Measurements from ENCODE around the gene MSMP.

The MSMP gene, protein sequence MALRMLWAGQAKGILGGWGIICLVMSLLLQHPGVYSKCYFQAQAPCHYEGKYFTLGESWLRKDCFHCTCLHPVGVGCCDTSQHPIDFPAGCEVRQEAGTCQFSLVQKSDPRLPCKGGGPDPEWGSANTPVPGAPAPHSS

GRCh38 chr9:35754264-35754663, at the start of gene MSMP:
TSS of gene MSMP (minus strand) at chr9:35754276. CDS start at chr9:35754129, 147 bp downstream.
- peaks cover 40% of the 10 kb centered on the region for H3K36me3 ChIP-seq (ENCODE audit: control insufficient read depth, insufficient read depth, low read length)
- H3K4me3 ChIP-seq (ENCODE audit: low read depth, low read length), result no peak within 1 kb of the TSS
- no peaks in the 10 kb centered on the region for H3K27me3 ChIP-seq (ENCODE audit: control insufficient read depth, insufficient read depth, low read length)
- H3K4me1 ChIP-seq (ENCODE audit: control insufficient read depth, insufficient read depth, low read length), result peaks cover 9% of the 10 kb centered on the region; the same call in 1 of the 2 replicates
- no peak within 1 kb of the TSS for H3K9ac ChIP-seq (ENCODE audit: low read length)
- H3K9me3 ChIP-seq (ENCODE audit: control insufficient read depth, insufficient read depth, low read depth, low read length), result no peaks in the 10 kb centered on the region
- H3K27ac ChIP-seq (ENCODE audit: low read depth, low read length), result no peak within 1 kb of the TSS

DNA sequence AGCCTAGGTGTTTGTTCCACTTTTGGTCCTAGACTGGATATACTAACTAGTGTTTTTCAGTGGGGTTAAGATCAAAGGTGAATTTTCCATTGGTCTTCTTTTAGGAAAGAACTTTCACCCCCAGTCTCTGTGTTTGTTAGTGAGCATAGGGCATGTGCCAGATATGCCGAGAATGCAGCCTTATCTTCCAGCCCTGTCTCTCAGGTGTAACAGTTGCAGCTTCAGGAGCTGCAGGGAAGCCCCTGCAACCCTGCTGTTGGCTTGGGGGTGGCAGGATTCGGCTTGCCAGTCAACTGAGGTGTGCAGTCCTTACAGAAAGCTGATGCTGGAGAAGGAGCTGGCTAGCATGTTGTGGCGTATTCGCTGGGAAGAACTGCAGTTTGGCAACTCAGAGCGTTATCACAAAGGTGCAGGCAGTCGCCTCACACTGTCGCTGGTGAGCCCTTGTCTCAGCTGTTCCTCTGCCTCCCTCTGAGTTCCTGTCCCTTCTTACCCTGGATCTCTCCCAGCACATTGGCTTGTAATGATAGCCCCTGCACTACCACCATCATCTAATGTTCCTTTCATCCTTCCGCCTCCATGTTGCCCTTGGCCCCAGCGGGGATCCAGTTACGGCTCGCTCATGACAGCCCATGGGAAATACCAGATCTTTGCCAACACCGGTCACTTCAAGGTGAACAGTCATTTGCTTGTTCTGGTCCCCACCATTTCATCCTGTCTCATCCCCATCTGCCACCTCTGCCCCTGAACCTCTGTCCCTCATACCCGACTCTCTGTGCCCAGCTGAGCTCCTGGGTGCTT, 47.5 kb upstream of the MSMP start:
- peaks cover 3% of the 10 kb centered on the region; the same call in 1 of the 2 replicates for H3K4me1 ChIP-seq (ENCODE audit: control insufficient read depth, insufficient read depth, low read length)
- no peaks in the 10 kb centered on the region for H3K27me3 ChIP-seq (ENCODE audit: control insufficient read depth, insufficient read depth, low read length)
- H3K9me3 ChIP-seq (ENCODE audit: control insufficient read depth, insufficient read depth, low read depth, low read length), result no peaks in the 10 kb centered on the region
- peaks cover 26% of the 10 kb centered on the region for H3K36me3 ChIP-seq (ENCODE audit: control insufficient read depth, insufficient read depth, low read length)
- no peak overlapping the region for H3K4me3 ChIP-seq (ENCODE audit: low read depth, low read length)
- no peak overlapping the region for H3K27ac ChIP-seq (ENCODE audit: low read depth, low read length)
- no peak overlapping the region for H3K9ac ChIP-seq (ENCODE audit: low read length)

- Histone ChIP-seq H3K4me1 (ENCODE audit: control insufficient read depth, insufficient read depth, low read length) (peaks cover 5% of the 10 kb centered on the region; the same call in 1 of the 2 replicates), H3K27ac (ENCODE audit: low read depth, low read length) (no peak overlapping the region), H3K27me3 (ENCODE audit: control insufficient read depth, insufficient read depth, low read length) (no peaks in the 10 kb centered on the region), H3K4me3 (ENCODE audit: low read depth, low read length) (no peak overlapping the region), H3K36me3 (ENCODE audit: control insufficient read depth, insufficient read depth, low read length) (peaks cover 16% of the 10 kb centered on the region; the same call in 1 of the 2 replicates), H3K9me3 (ENCODE audit: control insufficient read depth, insufficient read depth, low read depth, low read length) (no peaks in the 10 kb centered on the region), H3K9ac (ENCODE audit: low read length) (no peak overlapping the region)
These were observed 46.5 kb upstream of the MSMP start for GRCh38 chr9:35800530-35800929.

- peak overlapping the region; percentile 3 for H3K9ac ChIP-seq (ENCODE audit: low read length)
- H3K27me3 ChIP-seq (ENCODE audit: control insufficient read depth, insufficient read depth, low read length), result no peaks in the 10 kb centered on the region
- H3K36me3 ChIP-seq (ENCODE audit: control insufficient read depth, insufficient read depth, low read length), result peaks cover 10% of the 10 kb centered on the region; the same call in 1 of the 2 replicates
- no peaks in the 10 kb centered on the region for H3K9me3 ChIP-seq (ENCODE audit: control insufficient read depth, insufficient read depth, low read depth, low read length)
- H3K27ac ChIP-seq (ENCODE audit: low read depth, low read length), result no peak overlapping the region
- H3K4me1 ChIP-seq (ENCODE audit: control insufficient read depth, insufficient read depth, low read length), result peaks cover 5% of the 10 kb centered on the region; the same call in 1 of the 2 replicates
- no peak overlapping the region for H3K4me3 ChIP-seq (ENCODE audit: low read depth, low read length)
These were observed 44.7 kb upstream of the MSMP start for GRCh38 chr9:35798658-35799374.

GRCh38 chr9:35797311-35798109, 43.4 kb upstream of the MSMP start:
- Histone ChIP-seq H3K9me3 (ENCODE audit: control insufficient read depth, insufficient read depth, low read depth, low read length) (no peaks in the 10 kb centered on the region), H3K4me3 (ENCODE audit: low read depth, low read length) (no peak overlapping the region), H3K4me1 (ENCODE audit: control insufficient read depth, insufficient read depth, low read length) (peaks cover 11% of the 10 kb centered on the region; the same call in 1 of the 2 replicates), H3K27ac (ENCODE audit: low read depth, low read length) (no peak overlapping the region), H3K36me3 (ENCODE audit: control insufficient read depth, insufficient read depth, low read length) (peaks cover 10% of the 10 kb centered on the region; the same call in 1 of the 2 replicates), H3K9ac (ENCODE audit: low read length) (no peak overlapping the region), H3K27me3 (ENCODE audit: control insufficient read depth, insufficient read depth, low read length) (peaks cover 2% of the 10 kb centered on the region; the same call in 1 of the 2 replicates)

DNA sequence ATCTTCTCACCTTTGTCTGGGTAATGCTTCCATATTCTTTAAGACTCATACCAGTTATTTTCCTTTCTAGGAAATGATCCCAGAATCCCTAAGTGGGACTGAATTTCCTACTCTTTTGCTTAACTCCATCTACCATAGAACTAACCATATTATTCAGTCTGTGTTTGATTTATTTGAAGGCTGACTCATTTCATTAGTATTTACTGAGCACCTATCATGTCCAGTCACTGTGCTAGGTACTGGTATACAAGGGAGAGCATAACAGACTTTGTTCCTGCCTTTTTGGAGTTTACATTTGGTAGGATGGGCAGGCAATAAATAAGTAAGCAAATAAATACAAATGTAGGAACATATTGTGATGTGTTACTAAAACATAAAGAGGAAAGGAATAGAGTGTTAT, 41.6 kb upstream of the MSMP start:
- no peak overlapping the region for H3K27ac ChIP-seq (ENCODE audit: low read depth, low read length)
- peaks cover 19% of the 10 kb centered on the region for H3K4me1 ChIP-seq (ENCODE audit: control insufficient read depth, insufficient read depth, low read length)
- H3K9me3 ChIP-seq (ENCODE audit: control insufficient read depth, insufficient read depth, low read depth, low read length), result no peaks in the 10 kb centered on the region
- H3K9ac ChIP-seq (ENCODE audit: low read length), result no peak overlapping the region
- H3K36me3 ChIP-seq (ENCODE audit: control insufficient read depth, insufficient read depth, low read length), result 0 out of 2 replicates have a peak, but pooled peaks cover 3% of the 10 kb centered on the region
- H3K27me3 ChIP-seq (ENCODE audit: control insufficient read depth, insufficient read depth, low read length), result peaks cover 6% of the 10 kb centered on the region; the same call in 1 of the 2 replicates
- no peak overlapping the region for H3K4me3 ChIP-seq (ENCODE audit: low read depth, low read length)

GRCh38 chr9:35793461-35793860, 39.4 kb upstream of the MSMP start:
- Histone ChIP-seq H3K36me3 (ENCODE audit: control insufficient read depth, insufficient read depth, low read length) (no peaks in the 10 kb centered on the region), H3K9ac (ENCODE audit: low read length) (no peak overlapping the region), H3K27ac (ENCODE audit: low read depth, low read length) (no peak overlapping the region), H3K9me3 (ENCODE audit: control insufficient read depth, insufficient read depth, low read depth, low read length) (no peaks in the 10 kb centered on the region), H3K4me3 (ENCODE audit: low read depth, low read length) (no peak overlapping the region), H3K4me1 (ENCODE audit: control insufficient read depth, insufficient read depth, low read length) (peaks cover 26% of the 10 kb centered on the region), H3K27me3 (ENCODE audit: control insufficient read depth, insufficient read depth, low read length) (peaks cover 6% of the 10 kb centered on the region; the same call in 1 of the 2 replicates)

DNA sequence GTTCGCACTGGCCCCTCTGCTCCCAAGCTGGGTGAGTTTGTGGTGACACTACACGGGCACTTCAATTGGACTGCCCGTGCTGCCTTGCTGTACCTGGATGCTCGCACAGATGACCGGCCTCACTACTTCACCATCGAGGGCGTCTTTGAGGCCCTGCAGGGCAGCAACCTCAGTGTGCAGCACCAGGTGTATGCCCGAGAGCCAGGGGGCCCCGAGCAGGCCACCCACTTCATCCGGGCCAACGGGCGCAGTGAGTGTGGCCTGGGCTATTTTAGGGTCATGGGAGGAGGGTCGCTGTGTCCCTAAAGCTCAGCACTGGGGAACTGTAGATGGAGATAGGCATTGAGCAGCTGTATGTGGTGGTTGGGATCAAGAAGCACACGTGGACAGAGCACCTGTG, 38.8 kb upstream of the MSMP start:
- Histone ChIP-seq H3K4me3 (ENCODE audit: low read depth, low read length) (0 out of 2 replicates have a peak overlapping the region, but pooled peaks have one; percentile 29), H3K27ac (ENCODE audit: low read depth, low read length) (no peak overlapping the region), H3K9me3 (ENCODE audit: control insufficient read depth, insufficient read depth, low read depth, low read length) (no peaks in the 10 kb centered on the region), H3K27me3 (ENCODE audit: control insufficient read depth, insufficient read depth, low read length) (peaks cover 6% of the 10 kb centered on the region; the same call in 1 of the 2 replicates), H3K9ac (ENCODE audit: low read length) (no peak overlapping the region), H3K36me3 (ENCODE audit: control insufficient read depth, insufficient read depth, low read length) (no peaks in the 10 kb centered on the region), H3K4me1 (ENCODE audit: control insufficient read depth, insufficient read depth, low read length) (peaks cover 26% of the 10 kb centered on the region)

DNA sequence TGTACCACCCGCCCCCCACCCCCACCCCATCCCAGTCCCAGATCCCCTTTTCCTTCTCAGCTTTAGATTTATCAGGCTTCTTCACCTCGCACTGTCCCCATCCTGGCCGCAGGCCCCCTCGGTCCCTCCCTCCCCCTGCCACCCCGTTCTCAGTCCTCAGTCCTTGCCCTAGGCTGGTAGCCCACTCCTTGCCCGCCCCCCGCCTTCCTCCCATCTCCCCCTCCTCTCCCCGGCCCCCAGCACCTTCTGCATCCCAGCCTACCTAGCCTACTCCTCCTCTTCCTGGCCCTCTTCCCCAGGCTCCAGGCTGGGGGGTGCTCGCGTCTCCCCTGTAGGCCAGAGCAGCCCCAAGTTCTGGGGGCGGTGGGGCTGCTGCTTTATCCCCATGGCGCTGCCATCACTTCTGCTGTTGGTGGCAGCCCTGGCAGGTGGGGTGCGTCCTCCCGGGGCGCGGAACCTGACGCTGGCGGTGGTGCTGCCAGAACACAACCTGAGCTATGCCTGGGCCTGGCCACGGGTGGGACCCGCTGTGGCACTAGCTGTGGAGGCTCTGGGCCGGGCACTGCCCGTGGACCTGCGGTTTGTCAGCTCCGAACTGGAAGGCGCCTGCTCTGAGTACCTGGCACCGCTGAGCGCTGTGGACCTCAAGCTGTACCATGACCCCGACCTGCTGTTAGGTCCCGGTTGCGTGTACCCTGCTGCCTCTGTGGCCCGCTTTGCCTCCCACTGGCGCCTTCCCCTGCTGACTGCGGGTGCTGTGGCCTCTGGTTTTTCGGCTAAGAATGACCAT, 38.1 kb upstream of the MSMP start:
- Histone ChIP-seq H3K36me3 (ENCODE audit: control insufficient read depth, insufficient read depth, low read length) (no peaks in the 10 kb centered on the region), H3K9ac (ENCODE audit: low read length) (no peak overlapping the region), H3K27me3 (ENCODE audit: control insufficient read depth, insufficient read depth, low read length) (peaks cover 6% of the 10 kb centered on the region; the same call in 1 of the 2 replicates), H3K4me3 (ENCODE audit: low read depth, low read length) (peak overlapping the region; percentile 82), H3K4me1 (ENCODE audit: control insufficient read depth, insufficient read depth, low read length) (peaks cover 26% of the 10 kb centered on the region), H3K9me3 (ENCODE audit: control insufficient read depth, insufficient read depth, low read depth, low read length) (no peaks in the 10 kb centered on the region), H3K27ac (ENCODE audit: low read depth, low read length) (no peak overlapping the region)
